Mesothelial cell of epicardium (in vitro differentiated cells): ENCODE data around the gene IGFBP2. TPM values are rescaled to one million over a fixed set of nuclear protein-coding genes. Genes with fewer than 3 reads are reported as not detected.

Experiments
- DNase-seq, 2 experiments: peaks; one replicate each; pipeline ENCODE4 v3.0.0; 2021; ENCODE audit warnings: low spot score in 2 of 2; ENCODE audit not compliant: unreplicated experiment in 2 of 2
- H3K27ac Mint-ChIP-seq: 2 replicates; pipeline ENCODE4 v1.8.0; 2021; ENCODE audit warnings: mixed read lengths
- H3K27me3 Mint-ChIP-seq: 2 replicates; pipeline ENCODE4 v1.8.0; 2021; ENCODE audit warnings: low read depth, mixed read lengths
- H3K36me3 Mint-ChIP-seq: 2 replicates; pipeline ENCODE4 v1.8.0; 2021; ENCODE audit warnings: mixed read lengths
- H3K4me1 Mint-ChIP-seq: 2 replicates; pipeline ENCODE4 v1.8.0; 2021; ENCODE audit warnings: mixed read lengths
- H3K4me3 Mint-ChIP-seq: 2 replicates; pipeline ENCODE4 v1.8.0; 2021; ENCODE audit warnings: mild to moderate bottlenecking, moderate library complexity, mixed read lengths
- H3K9me3 Mint-ChIP-seq: 2 replicates; pipeline ENCODE4 v1.8.0; 2021; ENCODE audit warnings: mixed read lengths
- total RNA-seq: library from RNA; stranded (reverse); gene quantifications from 3 replicates; pipeline ENCODE4 v1.2.1, GENCODE V29; 2021
- TF ChIP-seq, protein P1 (sequence below): fragments of 200-600 bp; sonication (generic); IDR thresholded peaks from one replicate; pipeline ENCODE4 v1.5.0; 2021; ENCODE audit warnings: antibody characterized with exemption; ENCODE audit not compliant: unreplicated experiment

IGFBP2 gene
- total RNA-seq, 1 donor from 2014 or later = 376 TPM

DNA sequence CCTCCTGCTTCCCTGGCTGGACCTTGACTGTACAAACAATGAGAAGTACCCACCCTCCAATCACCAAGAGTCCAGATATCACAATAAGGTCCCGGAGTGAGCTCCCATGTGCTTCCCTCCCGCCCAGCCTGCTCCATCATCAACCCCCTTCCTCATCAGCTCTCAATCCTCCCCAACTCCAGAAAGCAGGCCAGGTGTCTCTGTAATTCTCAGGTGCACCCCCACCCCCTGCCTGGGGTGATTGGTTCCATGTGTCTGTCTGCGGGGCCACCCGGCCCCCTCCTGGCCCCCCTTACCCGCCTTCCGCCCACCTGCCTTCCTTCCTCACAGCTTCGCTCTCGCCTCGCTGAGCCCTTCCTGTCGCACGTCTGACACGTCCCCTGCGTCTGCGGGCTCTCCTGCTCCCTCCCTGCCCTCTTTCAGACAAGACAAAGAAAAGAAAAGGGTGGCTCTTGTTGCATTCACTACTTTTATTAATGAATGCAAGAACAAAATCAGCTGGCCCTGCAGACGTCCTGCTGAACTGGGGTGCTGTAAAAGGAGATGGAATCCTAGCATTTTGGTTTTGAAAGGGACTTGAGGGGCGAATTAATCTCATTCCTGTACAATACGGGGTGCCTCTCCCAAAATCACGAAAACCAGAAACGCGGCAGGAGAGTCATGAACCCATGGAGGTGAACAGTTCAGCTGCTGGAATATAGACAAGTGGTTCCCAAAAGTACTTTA, 26.5 kb upstream of the IGFBP2 start:
- Mint-ChIP-seq H3K27ac (peak overlapping the region; percentile 73), H3K4me3 (peak overlapping the region; percentile 48), H3K4me1 (peaks cover 32% of the 10 kb centered on the region), H3K36me3 (no peaks in the 10 kb centered on the region), H3K9me3 (no peaks in the 10 kb centered on the region), H3K27me3 (no peaks in the 10 kb centered on the region)
- TF ChIP-seq, protein P1, sequence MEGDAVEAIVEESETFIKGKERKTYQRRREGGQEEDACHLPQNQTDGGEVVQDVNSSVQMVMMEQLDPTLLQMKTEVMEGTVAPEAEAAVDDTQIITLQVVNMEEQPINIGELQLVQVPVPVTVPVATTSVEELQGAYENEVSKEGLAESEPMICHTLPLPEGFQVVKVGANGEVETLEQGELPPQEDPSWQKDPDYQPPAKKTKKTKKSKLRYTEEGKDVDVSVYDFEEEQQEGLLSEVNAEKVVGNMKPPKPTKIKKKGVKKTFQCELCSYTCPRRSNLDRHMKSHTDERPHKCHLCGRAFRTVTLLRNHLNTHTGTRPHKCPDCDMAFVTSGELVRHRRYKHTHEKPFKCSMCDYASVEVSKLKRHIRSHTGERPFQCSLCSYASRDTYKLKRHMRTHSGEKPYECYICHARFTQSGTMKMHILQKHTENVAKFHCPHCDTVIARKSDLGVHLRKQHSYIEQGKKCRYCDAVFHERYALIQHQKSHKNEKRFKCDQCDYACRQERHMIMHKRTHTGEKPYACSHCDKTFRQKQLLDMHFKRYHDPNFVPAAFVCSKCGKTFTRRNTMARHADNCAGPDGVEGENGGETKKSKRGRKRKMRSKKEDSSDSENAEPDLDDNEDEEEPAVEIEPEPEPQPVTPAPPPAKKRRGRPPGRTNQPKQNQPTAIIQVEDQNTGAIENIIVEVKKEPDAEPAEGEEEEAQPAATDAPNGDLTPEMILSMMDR = no peak
- DNase-seq = no peak

DNA sequence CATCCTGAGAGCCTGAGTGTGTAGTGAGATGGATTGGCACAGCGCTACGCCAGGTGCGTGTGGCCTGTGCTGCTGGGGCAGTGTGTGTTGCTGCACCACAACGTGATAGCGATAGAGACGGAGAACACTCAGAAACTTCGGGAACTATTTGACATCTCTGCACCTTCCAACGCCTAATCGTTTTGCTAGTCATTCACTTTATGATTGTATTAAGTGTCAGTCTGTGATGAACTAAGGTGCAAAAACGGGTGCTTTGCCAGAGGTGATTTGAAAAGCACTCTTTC, 26.0 kb upstream of the IGFBP2 start:
- Mint-ChIP-seq H3K4me1 (peaks cover 32% of the 10 kb centered on the region), H3K36me3 (no peaks in the 10 kb centered on the region), H3K27ac (no peak overlapping the region), H3K27me3 (no peaks in the 10 kb centered on the region), H3K4me3 (no peak overlapping the region), H3K9me3 (no peaks in the 10 kb centered on the region)
- DNase-seq = no peak
- TF ChIP-seq, protein P1 = no peak

DNA sequence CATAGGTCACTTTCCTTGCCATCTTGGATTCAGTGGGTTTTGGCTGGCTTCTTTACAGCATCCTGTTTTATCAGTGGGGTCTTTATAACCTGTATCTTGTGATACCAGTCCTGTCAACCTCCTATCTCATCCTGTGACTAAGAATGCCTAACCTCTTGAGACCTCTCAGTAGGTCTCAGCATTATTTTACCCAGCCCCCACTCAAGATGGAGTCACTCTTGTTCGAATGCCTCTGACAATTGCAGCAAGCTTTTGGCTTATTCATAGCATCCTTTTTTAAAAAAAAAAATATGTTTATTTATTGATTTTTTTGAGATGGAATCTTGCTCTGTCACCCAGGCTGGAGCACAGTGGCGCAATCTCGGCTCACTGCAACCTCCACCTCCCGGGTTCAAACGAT, 24.7 kb upstream of the IGFBP2 start:
- TF ChIP-seq, protein P1 = no peak
- no peak overlapping the region for H3K4me3 Mint-ChIP-seq
- H3K36me3 Mint-ChIP-seq = no peaks in the 10 kb centered on the region
- no peak overlapping the region for H3K27ac Mint-ChIP-seq
- no peaks in the 10 kb centered on the region for H3K27me3 Mint-ChIP-seq
- no peaks in the 10 kb centered on the region for H3K9me3 Mint-ChIP-seq
- no peak for DNase-seq
- peaks cover 25% of the 10 kb centered on the region for H3K4me1 Mint-ChIP-seq

DNA sequence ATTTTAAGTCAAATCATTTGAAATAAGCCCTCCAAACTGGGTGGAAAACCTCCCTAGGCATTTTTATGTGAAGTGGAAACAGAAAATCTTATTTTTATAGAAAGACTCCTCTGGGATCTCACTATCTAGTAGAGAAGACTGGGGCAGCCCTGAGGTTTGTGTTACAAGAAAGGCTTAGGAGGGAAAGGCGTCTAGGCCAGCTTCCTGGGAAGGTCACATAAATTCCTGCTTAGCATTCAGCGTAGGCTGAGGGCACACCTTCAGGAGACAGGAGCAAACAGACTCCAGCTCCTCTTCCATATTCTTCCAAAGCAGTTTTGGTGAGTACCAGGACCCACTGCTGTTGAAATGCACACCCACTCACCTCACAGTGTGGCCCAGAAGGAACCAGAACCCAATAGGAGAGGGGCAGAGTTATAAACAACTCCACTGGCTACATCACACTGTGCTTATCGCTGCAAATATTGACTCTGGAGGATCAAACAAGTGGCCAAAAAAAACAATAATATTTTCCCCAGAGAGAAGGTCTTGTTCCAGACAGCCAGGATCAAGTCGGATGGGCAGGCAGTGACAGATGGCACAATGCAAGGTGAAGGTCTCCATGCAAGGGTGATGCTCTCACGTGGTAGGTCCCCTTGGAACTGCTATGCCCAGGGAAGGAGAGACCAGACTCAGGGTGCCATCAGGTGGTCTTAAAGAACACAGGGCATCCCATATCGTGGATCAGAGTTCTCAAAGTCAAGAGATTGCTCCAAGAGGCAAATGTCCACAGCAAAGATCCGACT, 17.7 kb upstream of the IGFBP2 start:
- H3K27ac Mint-ChIP-seq = no peak overlapping the region

DNA sequence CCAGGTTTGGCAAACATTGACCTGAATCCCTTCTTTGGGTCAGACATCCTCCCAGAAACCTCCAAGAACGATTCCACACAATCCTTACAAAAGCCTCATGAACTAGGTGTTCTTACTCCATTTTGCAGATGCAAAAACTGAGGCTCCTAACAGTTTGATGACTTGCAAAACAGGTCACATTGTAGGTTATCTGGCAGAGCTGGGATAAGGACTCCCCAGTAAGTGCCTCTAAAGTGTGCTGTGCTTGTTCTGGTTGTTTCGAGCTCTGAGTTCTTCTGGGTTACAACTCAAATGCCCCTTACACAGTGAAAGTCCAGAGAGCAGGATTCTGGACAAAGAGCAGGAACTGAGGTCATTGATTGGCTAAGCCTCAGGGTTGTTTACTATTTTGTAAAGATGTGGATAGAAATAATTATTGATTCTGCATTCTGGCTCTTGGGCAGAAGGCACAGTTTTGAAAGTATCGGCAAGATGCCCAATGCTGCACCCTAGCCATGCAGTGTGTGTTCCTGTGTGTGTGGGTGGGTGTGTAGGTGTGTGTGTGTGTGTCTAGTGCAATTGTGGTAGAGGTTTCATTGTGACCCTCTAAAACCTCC, 17.0 kb upstream of the IGFBP2 start:
- no peak for DNase-seq
- H3K27me3 Mint-ChIP-seq = no peaks in the 10 kb centered on the region
- H3K4me1 Mint-ChIP-seq = peaks cover 44% of the 10 kb centered on the region
- no peak overlapping the region for H3K27ac Mint-ChIP-seq
- TF ChIP-seq, protein P1 = no peak
- no peaks in the 10 kb centered on the region for H3K9me3 Mint-ChIP-seq
- no peaks in the 10 kb centered on the region for H3K36me3 Mint-ChIP-seq
- no peak overlapping the region for H3K4me3 Mint-ChIP-seq

More for the DNA sequence above, 17.7 kb upstream of the IGFBP2 start:
- DNase-seq = no peak
- Mint-ChIP-seq H3K4me1 (peaks cover 37% of the 10 kb centered on the region), H3K9me3 (no peaks in the 10 kb centered on the region), H3K4me3 (no peak overlapping the region), H3K36me3 (no peaks in the 10 kb centered on the region), H3K27me3 (no peaks in the 10 kb centered on the region)
- TF ChIP-seq, protein P1 = no peak
